Neutrophil (primary cell): ENCODE measurements around the gene TRAPPC2.
"Not testable (repeated sequence)": the region's sequence is repeated elsewhere in the genome, so short reads cannot be mapped to it uniquely, and the experiment has no call there.

Experiments used
- H3K27ac ChIP-seq: fragments of 200-600 bp; sonication (generic); 2 replicates; pipeline ENCODE4 v1.5.1; 2016; ENCODE audit warnings: mild to moderate bottlenecking, moderate library complexity
- H3K27me3 ChIP-seq: fragments of 200-600 bp; sonication (generic); 2 replicates; pipeline ENCODE4 v1.6.0; 2016; ENCODE audit warnings: mild to moderate bottlenecking
- H3K36me3 ChIP-seq: fragments of 200-600 bp; sonication (generic); 2 replicates; pipeline ENCODE4 v1.5.1; 2017
- H3K4me1 ChIP-seq, 2 experiments: fragments of 200-600 bp in 1 of 2; sonication (generic) in 1 of 2; 1 replicate in 1 of 2; 2 replicates in 1 of 2; pipeline versions ENCODE4 v1.5.1 to v1.6.1; 2013 to 2016; ENCODE audit warnings: low read depth in 1 of 2, low read length in 1 of 2, mild to moderate bottlenecking in 1 of 2, moderate library complexity in 1 of 2; ENCODE audit not compliant: control insufficient read depth in 1 of 2, insufficient read depth in 1 of 2
- H3K4me3 ChIP-seq, 2 experiments: fragments of 200-600 bp in 1 of 2; sonication (generic) in 1 of 2; 1 replicate in 1 of 2; 2 replicates in 1 of 2; pipeline ENCODE4 v1.5.1; 2013 to 2016; ENCODE audit warnings: low read depth in 1 of 2, low read length in 1 of 2, mild to moderate bottlenecking in 1 of 2, moderate library complexity in 1 of 2
- H3K9me3 ChIP-seq: fragments of 200-600 bp; sonication (generic); 2 replicates; pipeline ENCODE4 v1.5.1; 2016
- CTCF ChIP-seq: fragments of 200-600 bp; sonication (generic); IDR thresholded peaks from 2 replicates; pipeline ENCODE4 v1.5.1; 2016; ENCODE audit warnings: antibody characterized with exemption

The TRAPPC2 gene

GRCh38 chrX:13747836-13748235, 13.4 kb upstream of the TRAPPC2 start:
- Histone ChIP-seq H3K9me3 (no peaks in the 10 kb centered on the region), H3K4me1 (peaks cover under 1 to 4% of the 10 kb centered on the region in 2 experiments), H3K27me3 (no peaks in the 10 kb centered on the region), H3K4me3 (no peak overlapping the region), H3K36me3 (peaks cover 7% of the 10 kb centered on the region), H3K27ac (no peak overlapping the region)
- no peak for TF ChIP-seq CTCF

GRCh38 chrX:13742397-13743176, 8.2 kb upstream of the TRAPPC2 start:
- Histone ChIP-seq H3K27me3 (no peaks in the 10 kb centered on the region), H3K27ac (peak overlapping the region; percentile 73), H3K4me1 (peaks cover 5 to 9% of the 10 kb centered on the region in 2 experiments), H3K4me3 (no peak overlapping the region), H3K36me3 (peaks cover 11% of the 10 kb centered on the region), H3K9me3 (no peaks in the 10 kb centered on the region)
- no peak for TF ChIP-seq CTCF

GRCh38 chrX:13741695-13742094, 7.3 kb upstream of the TRAPPC2 start:
- no peak for TF ChIP-seq CTCF
- H3K4me3 ChIP-seq, result no peak overlapping the region
- H3K36me3 ChIP-seq, result peaks cover 11% of the 10 kb centered on the region
- peak overlapping the region; percentile 73 for H3K27ac ChIP-seq
- no peaks in the 10 kb centered on the region for H3K9me3 ChIP-seq
- no peaks in the 10 kb centered on the region for H3K27me3 ChIP-seq
- H3K4me1 ChIP-seq, result peaks cover 9% of the 10 kb centered on the region in 2 experiments

GRCh38 chrX:13733506-13733905, 914 bp downstream of the TRAPPC2 start:
- TF ChIP-seq CTCF, result no peak
- peaks cover 19 to 33% of the 10 kb centered on the region in 2 experiments for H3K4me1 ChIP-seq
- H3K9me3 ChIP-seq, result no peaks in the 10 kb centered on the region
- H3K36me3 ChIP-seq, result no peaks in the 10 kb centered on the region
- peak overlapping the region; percentile 86 for H3K27ac ChIP-seq
- no peaks in the 10 kb centered on the region for H3K27me3 ChIP-seq
- peak overlapping the region; percentile 73 to 74 for H3K4me3 ChIP-seq

DNA sequence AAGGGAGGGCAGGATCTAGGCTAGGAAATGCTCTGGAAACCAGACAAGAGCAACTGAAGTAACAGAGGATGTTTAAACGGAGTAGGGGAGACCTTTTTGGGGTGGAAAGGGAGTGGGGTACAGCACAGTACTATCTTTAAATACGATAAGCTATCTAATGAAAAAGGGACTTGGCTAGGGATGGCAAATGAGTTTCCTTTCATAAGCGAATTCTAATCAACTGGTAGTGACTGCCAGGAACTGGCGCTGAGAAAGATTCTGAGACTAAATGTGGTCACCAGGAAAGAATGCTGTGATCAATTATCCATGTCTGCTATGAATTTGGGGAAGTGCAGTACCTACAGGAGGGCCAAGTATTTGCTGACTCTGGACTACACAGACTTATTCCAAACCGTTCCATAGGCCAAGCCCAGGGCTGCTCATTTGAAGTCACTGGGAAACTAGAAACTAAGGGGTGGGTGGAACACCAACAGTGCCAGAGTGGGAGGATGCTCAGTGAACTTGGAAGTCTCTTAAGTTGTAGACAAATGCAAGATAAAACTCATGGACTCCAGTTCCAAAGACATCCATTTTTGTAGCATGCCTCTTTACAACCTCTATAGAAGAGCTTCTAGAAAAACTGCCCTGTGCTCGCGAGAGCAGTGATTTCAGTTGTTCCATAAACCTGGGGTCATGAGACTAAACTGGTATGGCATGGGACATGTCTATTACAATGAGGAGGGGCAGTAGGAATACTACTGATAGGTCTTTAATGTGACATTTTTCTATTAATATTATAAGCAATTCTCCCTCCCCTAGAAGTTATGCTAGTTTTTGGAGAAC, 2.0 kb downstream of the TRAPPC2 start:
- H3K27ac ChIP-seq, result no peak overlapping the region
- H3K36me3 ChIP-seq, result no peaks in the 10 kb centered on the region
- peaks cover 19 to 33% of the 10 kb centered on the region in 2 experiments for H3K4me1 ChIP-seq
- no peak overlapping the region for H3K4me3 ChIP-seq
- TF ChIP-seq CTCF, result no peak
- H3K27me3 ChIP-seq, result no peaks in the 10 kb centered on the region
- H3K9me3 ChIP-seq, result no peaks in the 10 kb centered on the region

DNA sequence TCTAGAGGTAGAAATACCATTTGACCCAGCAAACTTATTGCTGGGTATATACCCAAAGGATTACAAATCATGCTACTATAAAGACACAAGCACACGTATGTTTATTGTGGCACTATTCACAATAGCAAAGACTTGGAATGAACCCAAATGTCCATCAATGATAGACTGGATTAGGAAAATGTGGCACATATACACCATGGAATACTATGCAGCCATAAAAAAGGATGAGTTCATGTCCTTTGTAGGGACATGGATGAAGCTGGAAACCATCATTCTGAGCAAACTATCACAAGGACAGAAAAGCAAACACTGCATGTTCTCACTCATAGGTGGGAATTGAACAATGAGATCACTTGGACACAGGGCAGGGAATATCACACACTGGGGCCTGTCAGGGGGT, 3.9 kb downstream of the TRAPPC2 start:
- H3K9me3 ChIP-seq, H3K4me3 ChIP-seq, H3K27ac ChIP-seq, H3K27me3 ChIP-seq, H3K36me3 ChIP-seq: not testable (repeated sequence)
- H3K4me1 ChIP-seq, result peaks cover 9 to 18% of the 10 kb centered on the region in 2 experiments

DNA sequence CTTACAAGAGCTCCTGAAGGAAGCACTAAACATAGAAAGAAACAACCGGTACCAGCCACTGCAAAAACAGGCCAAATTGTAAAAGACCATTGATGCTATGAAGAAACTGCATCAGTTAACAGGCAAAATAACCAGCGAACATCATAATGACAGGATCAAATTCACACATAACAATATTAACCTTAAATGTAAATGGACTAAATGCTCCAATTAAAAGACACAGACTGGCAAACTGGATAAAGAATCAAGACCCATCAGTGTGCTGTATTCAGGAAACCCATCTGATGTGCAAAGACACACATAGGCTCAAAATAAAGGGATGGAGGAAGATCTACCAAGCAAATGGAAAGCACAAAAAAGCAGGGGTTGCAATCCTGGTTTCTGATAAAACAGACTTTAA, 7.8 kb downstream of the TRAPPC2 start:
- not testable (repeated sequence) for H3K9me3 ChIP-seq, H3K4me3 ChIP-seq, H3K4me1 ChIP-seq, H3K27me3 ChIP-seq, H3K36me3 ChIP-seq, H3K27ac ChIP-seq

GRCh38 chrX:13724878-13725277, 9.5 kb downstream of the TRAPPC2 start:
- not testable (repeated sequence) for H3K27me3 ChIP-seq, H3K4me1 ChIP-seq, H3K27ac ChIP-seq, H3K36me3 ChIP-seq, H3K9me3 ChIP-seq, H3K4me3 ChIP-seq
